ENCODE measurements around the gene FBXL2.

DNA sequence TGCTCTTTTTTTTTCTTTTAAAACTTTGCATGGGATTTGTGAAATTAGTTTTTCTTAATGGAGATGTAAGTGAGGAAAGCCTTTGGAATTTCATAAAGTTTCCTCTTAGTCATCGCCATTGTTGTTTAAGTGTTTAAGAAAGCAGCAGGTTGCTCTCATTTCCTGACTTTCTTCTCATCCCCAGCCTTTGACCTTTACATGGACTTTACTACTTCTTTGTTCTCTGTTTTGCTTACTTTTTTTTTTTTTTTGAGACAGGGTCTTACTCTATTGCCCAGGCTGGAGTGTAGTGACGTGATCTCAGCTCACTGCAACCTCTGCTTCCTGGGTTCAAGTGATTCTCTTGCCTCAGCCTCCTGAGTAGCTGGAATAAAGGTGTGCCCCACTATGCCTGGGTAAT lies 38.6 kb downstream of the FBXL2 start:
- TF ChIP-seq, protein P1, sequence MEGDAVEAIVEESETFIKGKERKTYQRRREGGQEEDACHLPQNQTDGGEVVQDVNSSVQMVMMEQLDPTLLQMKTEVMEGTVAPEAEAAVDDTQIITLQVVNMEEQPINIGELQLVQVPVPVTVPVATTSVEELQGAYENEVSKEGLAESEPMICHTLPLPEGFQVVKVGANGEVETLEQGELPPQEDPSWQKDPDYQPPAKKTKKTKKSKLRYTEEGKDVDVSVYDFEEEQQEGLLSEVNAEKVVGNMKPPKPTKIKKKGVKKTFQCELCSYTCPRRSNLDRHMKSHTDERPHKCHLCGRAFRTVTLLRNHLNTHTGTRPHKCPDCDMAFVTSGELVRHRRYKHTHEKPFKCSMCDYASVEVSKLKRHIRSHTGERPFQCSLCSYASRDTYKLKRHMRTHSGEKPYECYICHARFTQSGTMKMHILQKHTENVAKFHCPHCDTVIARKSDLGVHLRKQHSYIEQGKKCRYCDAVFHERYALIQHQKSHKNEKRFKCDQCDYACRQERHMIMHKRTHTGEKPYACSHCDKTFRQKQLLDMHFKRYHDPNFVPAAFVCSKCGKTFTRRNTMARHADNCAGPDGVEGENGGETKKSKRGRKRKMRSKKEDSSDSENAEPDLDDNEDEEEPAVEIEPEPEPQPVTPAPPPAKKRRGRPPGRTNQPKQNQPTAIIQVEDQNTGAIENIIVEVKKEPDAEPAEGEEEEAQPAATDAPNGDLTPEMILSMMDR (IDR thresholded peaks at IDR 0.05), result no peak
- no peak for TF ChIP-seq POLR2A (IDR thresholded peaks at IDR 0.05)

All from breast epithelium (tissue), 3 donors.